Measurements from ENCODE around the gene MRGPRX3.
"Not testable (repeated sequence)": the region's sequence is repeated elsewhere in the genome, so short reads cannot be mapped to it uniquely, and the experiment has no call there.

The MRGPRX3 gene

GRCh38 chr11:18132341-18132740, at the start of gene MRGPRX3:
MRGPRX3 (plus strand) TSS chr11:18132571; CDS start chr11:18137203, 4,632 bp downstream.
- DNase-seq: no peak

GRCh38 chr11:18088366-18088765, 44.0 kb upstream of the MRGPRX3 start:
- DNase-seq: no peak

GRCh38 chr11:18088966-18089365, 43.4 kb upstream of the MRGPRX3 start:
- no peak for DNase-seq

- no peak for DNase-seq
These were observed 40.6 kb upstream of the MRGPRX3 start for GRCh38 chr11:18091731-18092130.

GRCh38 chr11:18093959-18094358, 38.4 kb upstream of the MRGPRX3 start:
- no peak for DNase-seq

- DNase-seq: no peak
These were observed 31.3 kb upstream of the MRGPRX3 start for GRCh38 chr11:18100926-18101656.

GRCh38 chr11:18105086-18105801, 27.1 kb upstream of the MRGPRX3 start:
- DNase-seq: no peak

GRCh38 chr11:18105802-18106574, 26.4 kb upstream of the MRGPRX3 start, which contains the start of gene SAAL1:
SAAL1 (minus strand) TSS chr11:18106082; CDS start chr11:18106041, 41 bp downstream.
- DNase-seq: peak; percentile 64

GRCh38 chr11:18106688-18107087, 25.7 kb upstream of the MRGPRX3 start:
- no peak for DNase-seq

GRCh38 chr11:18108254-18108653, 24.1 kb upstream of the MRGPRX3 start:
- no peak for DNase-seq

GRCh38 chr11:18111005-18111404, 21.4 kb upstream of the MRGPRX3 start:
- DNase-seq: no peak

- peak; percentile 42 for DNase-seq
These were observed 16.8 kb upstream of the MRGPRX3 start for GRCh38 chr11:18115360-18116127.

- DNase-seq: not testable (repeated sequence)
These were observed 11.0 kb upstream of the MRGPRX3 start for GRCh38 chr11:18121331-18121828.

GRCh38 chr11:18131115-18131514, 1.3 kb upstream of the MRGPRX3 start:
- DNase-seq: not testable (repeated sequence)

- DNase-seq: no peak
These were observed 2.9 kb downstream of the MRGPRX3 start for GRCh38 chr11:18135308-18135707.

GRCh38 chr11:18137186-18137800, 4.9 kb downstream of the MRGPRX3 start:
- no peak for DNase-seq

GRCh38 chr11:18140145-18140544, 7.8 kb downstream of the MRGPRX3 start:
- no peak for DNase-seq

GRCh38 chr11:18144243-18144642, 11.9 kb downstream of the MRGPRX3 start:
- DNase-seq: no peak

- no peak for DNase-seq
These were observed 12.7 kb downstream of the MRGPRX3 start for GRCh38 chr11:18145025-18145424.

- no peak for DNase-seq
These were observed 13.5 kb downstream of the MRGPRX3 start for GRCh38 chr11:18145837-18146236.

- no peak for DNase-seq
These were observed 19.2 kb downstream of the MRGPRX3 start for GRCh38 chr11:18151581-18151980.

GRCh38 chr11:18168372-18168771, 36.0 kb downstream of the MRGPRX3 start:
- no peak for DNase-seq

Data from NCI-H2171 treated with DMSO at 0.1 percent for 48 hours (cell line).